NCI-H2227 treated with DMSO at 0.1 percent for 48 hours (cell line): ENCODE measurements around the gene PNPLA7.
"Not testable (repeated sequence)": the region's sequence is repeated elsewhere in the genome, so short reads cannot be mapped to it uniquely, and the experiment has no call there.

Source experiments
- DNase-seq: peaks from one replicate; lab custom pipeline; 2025; lab: John Stamatoyannopoulos, UW

PNPLA7 gene

GRCh38 chr9:137513801-137514570, 36.2 kb downstream of the PNPLA7 start:
- not testable (repeated sequence) for DNase-seq

- DNase-seq = not testable (repeated sequence)
Observed at GRCh38 chr9:137513136-137513535, 37.1 kb downstream of the PNPLA7 start.

DNA sequence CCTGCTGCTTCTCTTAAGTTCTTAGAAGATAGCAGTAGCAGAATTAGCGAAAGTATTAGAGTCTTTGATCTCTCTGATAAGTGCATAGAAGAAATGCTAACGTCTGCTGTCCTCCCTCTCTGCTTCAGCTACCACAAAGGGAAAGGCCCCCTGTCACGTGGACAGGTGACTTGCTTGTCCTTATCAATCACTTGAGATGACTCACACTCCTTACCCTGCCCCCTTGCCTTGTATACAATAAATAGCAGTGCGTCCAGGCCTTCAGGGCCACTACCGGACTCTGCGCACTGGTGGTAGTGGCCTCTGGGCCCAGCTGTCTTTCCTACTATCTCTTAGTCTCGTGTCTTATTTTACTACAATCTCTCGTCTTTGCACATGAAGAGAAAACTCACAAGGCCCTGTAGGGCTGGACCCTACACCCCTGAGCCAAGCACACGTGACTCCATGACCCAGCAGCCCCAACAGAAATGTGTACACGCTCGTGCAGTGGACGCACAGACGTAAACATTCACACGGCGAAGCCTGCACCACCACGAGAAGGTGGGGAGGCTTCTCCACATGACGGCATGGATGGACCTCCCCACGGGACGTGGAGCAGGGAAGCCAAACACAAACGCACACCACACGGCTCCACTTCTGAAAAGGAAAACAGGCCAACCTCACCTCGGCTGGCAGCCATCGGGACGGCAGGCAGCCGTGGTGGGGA, 38.3 kb downstream of the PNPLA7 start:
- no peak for DNase-seq

DNA sequence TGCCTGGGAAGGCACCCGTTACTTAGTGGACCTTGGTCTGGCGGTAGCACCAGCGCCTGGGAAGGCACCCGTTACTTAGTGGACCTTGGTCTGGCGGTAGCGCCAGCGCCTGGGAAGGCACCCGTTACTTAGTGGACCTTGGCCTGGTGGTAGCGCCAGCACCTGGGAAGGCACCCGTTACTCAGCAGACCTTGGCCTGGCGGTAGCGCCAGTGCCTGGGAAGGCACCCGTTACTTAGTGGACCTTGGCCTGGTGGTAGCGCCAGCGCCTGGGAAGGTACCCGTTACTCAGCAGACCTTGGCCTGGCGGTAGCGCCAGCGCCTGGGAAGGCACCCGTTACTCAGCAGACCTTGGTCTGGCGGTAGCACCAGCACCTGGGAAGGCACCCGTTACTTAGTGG, 39.1 kb downstream of the PNPLA7 start:
- DNase-seq = not testable (repeated sequence)

DNA sequence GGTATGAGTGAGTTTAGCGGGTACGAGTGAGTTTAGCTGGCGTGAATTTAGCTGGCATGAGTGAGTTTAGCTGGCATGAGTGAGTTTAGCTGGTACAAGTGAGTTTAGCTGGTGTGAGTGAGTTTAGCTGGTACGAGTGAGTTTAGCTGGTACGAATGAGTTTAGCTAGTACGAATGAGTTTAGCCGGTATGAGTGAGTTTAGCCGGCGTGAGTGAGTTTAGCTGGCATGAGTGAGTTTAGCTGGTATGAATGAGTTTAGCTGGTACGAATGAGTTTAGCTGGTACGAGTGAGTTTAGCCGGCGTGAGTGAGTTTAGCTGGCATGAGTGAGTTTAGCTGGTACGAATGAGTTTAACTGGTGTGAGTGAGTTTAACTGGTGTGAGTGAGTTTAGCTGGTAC, 41.0 kb downstream of the PNPLA7 start:
- DNase-seq = no peak

DNA sequence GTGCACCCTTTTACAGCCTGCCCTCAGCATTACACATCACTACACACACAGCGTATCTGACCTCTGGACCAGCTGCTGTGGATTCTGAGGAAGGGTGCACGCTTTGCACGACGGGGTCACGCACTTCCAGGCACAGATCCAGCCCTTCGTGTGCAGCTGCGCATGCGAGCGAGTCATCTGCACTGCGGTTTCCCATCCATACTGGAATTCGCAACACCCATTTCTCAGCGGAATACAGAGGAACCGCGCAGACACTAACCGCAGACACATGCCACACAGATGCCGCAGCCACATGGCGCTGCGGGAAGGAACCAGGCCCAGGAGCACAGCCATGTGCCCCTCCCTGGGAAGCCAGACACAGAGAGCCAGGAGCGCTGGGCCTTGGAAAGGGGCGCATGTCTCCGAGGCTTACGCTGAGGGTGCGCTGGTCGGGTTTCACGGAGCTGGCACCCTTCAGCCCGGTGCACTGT, 43.5 kb downstream of the PNPLA7 start:
- DNase-seq = no peak

DNA sequence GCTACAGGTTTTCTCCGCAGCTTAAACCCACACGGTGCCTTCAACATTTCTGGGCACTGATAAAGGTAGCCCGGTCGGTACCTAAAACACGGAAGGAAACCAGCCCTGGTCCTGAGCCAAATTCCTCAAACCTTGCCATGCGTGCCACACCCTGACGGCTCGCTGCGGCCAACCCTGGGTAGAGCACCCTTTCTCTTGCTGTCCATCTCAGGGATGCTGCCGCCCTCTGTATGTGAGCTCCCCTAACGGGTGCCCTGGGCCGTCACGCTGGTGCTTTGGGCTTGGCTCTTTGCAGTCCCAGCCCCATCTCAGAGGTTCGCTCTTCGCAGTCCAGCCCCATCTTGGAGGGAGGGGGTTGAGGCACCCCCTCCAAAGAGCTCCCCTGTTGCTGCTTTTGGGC, 43.9 kb downstream of the PNPLA7 start:
- DNase-seq = no peak

GRCh38 chr9:137505421-137506140, 44.6 kb downstream of the PNPLA7 start:
- no peak for DNase-seq

GRCh38 chr9:137504432-137504777, 45.8 kb downstream of the PNPLA7 start:
- no peak for DNase-seq

- no peak for DNase-seq
Observed at GRCh38 chr9:137502008-137502911, 47.9 kb downstream of the PNPLA7 start.

DNA sequence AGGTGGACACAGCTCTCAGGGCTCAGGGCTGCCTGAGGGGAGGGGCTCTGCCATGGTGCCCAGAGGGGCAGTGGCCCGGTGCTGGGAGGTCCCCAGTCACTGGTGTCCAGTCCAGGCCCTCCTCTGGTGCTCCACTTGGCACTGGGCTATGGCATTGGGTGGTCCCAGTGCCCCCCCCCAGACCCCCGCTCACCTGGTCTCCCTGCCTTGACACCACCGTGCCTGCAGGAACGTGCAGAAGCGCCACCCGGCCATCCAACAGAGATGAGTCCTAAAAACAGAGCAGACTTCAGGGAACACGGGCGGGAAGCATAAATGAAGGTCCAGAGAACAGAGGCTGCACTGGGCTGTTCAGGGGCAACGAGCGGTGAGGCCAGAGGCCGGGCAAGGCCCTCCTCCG, 48.7 kb downstream of the PNPLA7 start:
- DNase-seq = no peak

- no peak for DNase-seq
Observed at GRCh38 chr9:137500666-137501397, 49.4 kb downstream of the PNPLA7 start.

- DNase-seq = no peak
Observed at GRCh38 chr9:137499858-137500661, 50.1 kb downstream of the PNPLA7 start.

DNA sequence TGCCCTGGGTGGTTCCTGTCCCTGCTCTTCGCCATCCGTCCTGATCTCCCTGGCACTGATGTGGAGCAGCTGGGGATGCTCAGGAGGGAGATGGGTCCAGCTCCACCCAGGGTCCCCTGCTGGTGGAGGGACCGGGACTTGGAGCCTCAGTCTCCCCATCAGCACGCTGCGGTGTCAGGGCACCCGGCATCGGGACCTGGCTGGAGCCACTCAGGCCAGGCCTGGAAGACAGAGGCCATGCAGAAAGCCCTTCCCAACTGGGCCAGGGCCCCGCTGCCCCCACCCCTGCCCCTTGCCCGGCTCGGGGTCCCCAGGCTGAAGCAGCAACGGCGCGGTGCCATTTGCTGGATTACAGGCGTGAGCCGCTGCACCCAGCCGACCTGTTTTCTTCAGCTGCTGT, 50.8 kb downstream of the PNPLA7 start:
- DNase-seq = no peak

DNA sequence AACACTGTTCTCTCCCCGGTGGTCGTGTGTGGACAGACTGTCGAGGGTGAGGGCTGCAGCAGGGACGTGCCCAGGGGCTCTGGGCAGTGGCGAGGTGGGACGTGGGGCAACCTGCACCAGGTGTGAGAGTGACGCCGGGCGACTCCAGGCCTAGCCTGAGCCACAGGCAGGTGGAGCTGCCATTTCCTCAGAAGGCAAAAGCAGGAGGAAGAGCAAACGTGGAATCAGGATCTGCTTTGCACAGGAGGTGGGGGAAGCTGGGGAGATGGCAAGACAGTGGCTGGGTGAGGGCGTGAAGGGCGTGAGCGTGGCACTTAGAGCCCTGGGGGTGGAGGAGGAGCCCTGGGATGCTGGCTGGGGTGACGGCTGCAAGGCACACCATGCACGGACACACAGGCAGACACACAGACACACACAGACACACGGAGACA, 51.5 kb downstream of the PNPLA7 start:
- DNase-seq = no peak

GRCh38 chr9:137497921-137498719, 52.1 kb downstream of the PNPLA7 start:
- no peak for DNase-seq

DNA sequence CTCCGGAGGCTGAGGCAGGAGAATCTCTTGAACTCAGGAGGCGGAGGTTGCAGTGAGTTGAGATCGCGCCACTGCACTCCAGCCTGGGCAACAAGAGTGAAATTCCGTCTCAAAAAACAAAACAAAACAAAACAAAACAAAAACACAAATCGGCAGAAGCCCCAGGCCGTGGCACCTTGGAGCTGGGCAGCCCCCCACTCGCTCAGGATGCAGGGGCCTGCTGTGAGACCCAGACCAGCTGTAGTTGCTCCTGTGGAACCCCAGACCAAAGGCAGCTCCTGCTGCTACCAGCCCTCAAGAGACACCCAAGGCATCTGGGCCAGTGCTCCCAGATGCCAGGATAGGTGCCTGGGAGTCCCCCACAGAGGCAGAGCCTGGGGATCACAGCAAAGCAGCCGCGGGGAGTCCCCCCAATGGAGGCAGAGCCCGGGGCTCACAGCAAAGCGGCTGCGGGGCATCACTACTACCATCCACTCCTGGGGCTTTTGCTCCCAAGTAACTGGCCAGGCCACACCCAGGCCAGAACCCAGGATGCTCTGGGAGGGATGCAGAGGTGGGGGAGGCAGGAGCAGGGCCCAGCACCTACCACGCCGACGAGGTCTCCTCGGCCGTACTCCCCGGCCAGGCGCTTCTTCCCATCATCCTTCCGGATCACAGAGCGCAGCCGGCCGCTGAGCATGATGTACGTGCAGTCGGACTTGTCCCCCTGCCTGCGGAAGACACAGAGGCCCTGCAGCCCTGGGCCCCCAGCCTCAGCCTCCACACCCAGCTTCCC, 53.4 kb downstream of the PNPLA7 start:
- no peak for DNase-seq

GRCh38 chr9:137494550-137495351, 55.5 kb downstream of the PNPLA7 start:
- DNase-seq = no peak
